ENCODE results near the gene DDX52. TPM values are rescaled to one million over a fixed set of nuclear protein-coding genes. Genes with fewer than 3 reads are reported as not detected.

The DDX52 gene
- total RNA-seq (2014; rRNA removed; shearing (Covaris generic)) (26.7 and 34.7 TPM in 2 replicates), polyA plus RNA-seq (2016; fragmentation: Nextera tagmentation; extraction: Ambion mirVana) (23.5 and 26.1 TPM in 2 replicates)

GRCh38 chr17:37643118-37643766, at the start of gene DDX52:
TSS of gene DDX52 (minus strand) at chr17:37643446. CDS start at chr17:37643420, 26 bp downstream.
- Histone ChIP-seq H3K9ac (peak within 1 kb of the TSS; percentile 94), H2AFZ (peak within 1 kb of the TSS; percentile 95), H3K9me3 (ENCODE audit: low read depth) (no peaks in the 10 kb centered on the region), H3K27me3 (replicated peaks; ENCODE audit: insufficient read depth) (no peaks in the 10 kb centered on the region), H3K27ac (peak within 1 kb of the TSS; percentile 89), H3K4me3 (peak within 1 kb of the TSS; percentile 99), H3K36me3 (ENCODE audit: low read depth) (peaks cover 17% of the 10 kb centered on the region), H4K20me1 (ENCODE audit: insufficient read depth) (no peaks in the 10 kb centered on the region), H3K4me2 (ENCODE audit: unreplicated experiment) (peak within 1 kb of the TSS; percentile 99), H3K4me1 (ENCODE audit: insufficient read depth) (peaks cover 22% of the 10 kb centered on the region), H3K79me2 (ENCODE audit: insufficient read depth) (peaks cover 49% of the 10 kb centered on the region), H3K9me2 (ENCODE audit: insufficient read depth) (no peaks in the 10 kb centered on the region), H3F3A (ENCODE audit: insufficient read depth) (peaks cover 20% of the 10 kb centered on the region; the same call in 1 of the 2 replicates)
- 1 to 3% methylated on average over 43 of the region's 43 CpGs for WGBS, 2 experiments (ENCODE audit: low coverage in 1 of 2, low lambda C conversion rate in 2 of 2, missing lambda C conversion rate in 2 of 2)
- in situ Hi-C loops (cut with MboI): no loop called here
- peak; percentile 98 for DNase-seq
- TF ChIP-seq EZH2phosphoT487 (IDR thresholded peaks at IDR 0.05; ENCODE audit: insufficient read depth, low read depth) (no peak), EZH2 (IDR thresholded peaks at IDR 0.05; ENCODE audit: insufficient read depth, poor library complexity, severe bottlenecking) (no peak)

GRCh38 chr17:37691807-37692206, 48.6 kb upstream of the DDX52 start:
- 64 to 66% methylated on average over 6 of the region's 6 CpGs for WGBS, 2 experiments (ENCODE audit: low coverage in 1 of 2, low lambda C conversion rate in 2 of 2, missing lambda C conversion rate in 2 of 2)
- H3K4me2 ChIP-seq (ENCODE audit: unreplicated experiment): no peak overlapping the region
- no peaks in the 10 kb centered on the region for H3K36me3 ChIP-seq (ENCODE audit: low read depth)
- no peak overlapping the region for H3K27ac ChIP-seq
- H3K27me3 ChIP-seq (replicated peaks; ENCODE audit: insufficient read depth): 0 out of 2 replicates have a peak, but pooled peaks cover 1% of the 10 kb centered on the region
- no peak overlapping the region for H2AFZ ChIP-seq
- H3K4me1 ChIP-seq (ENCODE audit: insufficient read depth): no peaks in the 10 kb centered on the region
- TF ChIP-seq EZH2 (IDR thresholded peaks at IDR 0.05; ENCODE audit: insufficient read depth, poor library complexity, severe bottlenecking) (no peak), EZH2phosphoT487 (IDR thresholded peaks at IDR 0.05; ENCODE audit: insufficient read depth, low read depth) (no peak)
- in situ Hi-C loops (cut with MboI): no loop called here
- H3F3A ChIP-seq (ENCODE audit: insufficient read depth): no peaks in the 10 kb centered on the region
- H3K9me3 ChIP-seq (ENCODE audit: low read depth): no peaks in the 10 kb centered on the region
- no peaks in the 10 kb centered on the region for H4K20me1 ChIP-seq (ENCODE audit: insufficient read depth)
- H3K9ac ChIP-seq: no peak overlapping the region
- H3K79me2 ChIP-seq (ENCODE audit: insufficient read depth): no peaks in the 10 kb centered on the region
- no peaks in the 10 kb centered on the region for H3K9me2 ChIP-seq (ENCODE audit: insufficient read depth)
- no peak for DNase-seq
- no peak overlapping the region for H3K4me3 ChIP-seq

GRCh38 chr17:37689317-37689716, 46.1 kb upstream of the DDX52 start:
- TF ChIP-seq EZH2 (IDR thresholded peaks at IDR 0.05; ENCODE audit: insufficient read depth, poor library complexity, severe bottlenecking): no peak
- TF ChIP-seq EZH2phosphoT487 (IDR thresholded peaks at IDR 0.05; ENCODE audit: insufficient read depth, low read depth): no peak
- H2AFZ ChIP-seq: no peak overlapping the region
- H4K20me1 ChIP-seq (ENCODE audit: insufficient read depth): no peaks in the 10 kb centered on the region
- no peaks in the 10 kb centered on the region for H3K36me3 ChIP-seq (ENCODE audit: low read depth)
- H3K9me2 ChIP-seq (ENCODE audit: insufficient read depth): no peaks in the 10 kb centered on the region
- H3K4me3 ChIP-seq: no peak overlapping the region
- no peaks in the 10 kb centered on the region for H3K79me2 ChIP-seq (ENCODE audit: insufficient read depth)
- no peak overlapping the region for H3K27ac ChIP-seq
- no peak overlapping the region for H3K4me2 ChIP-seq (ENCODE audit: unreplicated experiment)
- DNase-seq: no peak
- H3K9ac ChIP-seq: no peak overlapping the region
- no peaks in the 10 kb centered on the region for H3K27me3 ChIP-seq (replicated peaks; ENCODE audit: insufficient read depth)
- H3F3A ChIP-seq (ENCODE audit: insufficient read depth): no peaks in the 10 kb centered on the region
- WGBS, 2 experiments (ENCODE audit: low coverage in 1 of 2, low lambda C conversion rate in 2 of 2, missing lambda C conversion rate in 2 of 2): 52 to 57% methylated on average over 7 of the region's 7 CpGs
- in situ Hi-C loops (cut with MboI): no loop called here
- H3K9me3 ChIP-seq (ENCODE audit: low read depth): no peaks in the 10 kb centered on the region
- H3K4me1 ChIP-seq (ENCODE audit: insufficient read depth): no peaks in the 10 kb centered on the region

GRCh38 chr17:37683454-37683984, 40.3 kb upstream of the DDX52 start:
- Histone ChIP-seq H2AFZ (no peak overlapping the region), H3F3A (ENCODE audit: insufficient read depth) (no peaks in the 10 kb centered on the region), H3K27ac (no peak overlapping the region), H3K4me2 (ENCODE audit: unreplicated experiment) (no peak overlapping the region), H4K20me1 (ENCODE audit: insufficient read depth) (no peaks in the 10 kb centered on the region), H3K79me2 (ENCODE audit: insufficient read depth) (no peaks in the 10 kb centered on the region), H3K9me3 (ENCODE audit: low read depth) (no peaks in the 10 kb centered on the region), H3K36me3 (ENCODE audit: low read depth) (no peaks in the 10 kb centered on the region), H3K4me3 (no peak overlapping the region), H3K9ac (no peak overlapping the region), H3K9me2 (ENCODE audit: insufficient read depth) (no peaks in the 10 kb centered on the region), H3K27me3 (replicated peaks; ENCODE audit: insufficient read depth) (no peaks in the 10 kb centered on the region), H3K4me1 (ENCODE audit: insufficient read depth) (no peaks in the 10 kb centered on the region)
- DNase-seq: no peak
- TF ChIP-seq EZH2phosphoT487 (IDR thresholded peaks at IDR 0.05; ENCODE audit: insufficient read depth, low read depth) (no peak), EZH2 (IDR thresholded peaks at IDR 0.05; ENCODE audit: insufficient read depth, poor library complexity, severe bottlenecking) (no peak)
- 49 to 54% methylated on average over 9 of the region's 9 CpGs for WGBS, 2 experiments (ENCODE audit: low coverage in 1 of 2, low lambda C conversion rate in 2 of 2, missing lambda C conversion rate in 2 of 2)
- in situ Hi-C loops (cut with MboI): no loop called here

Measured in GM23248 (cell line).